Stimulated activated naive CD8-positive, alpha-beta T cell treated with anti-CD3 and anti-CD28 coated beads, Interleukin-15, Interleukin-2, amounts not matched to agents 100 ng/mL and 50 ng/mL, for 24 hours (primary cell): ENCODE measurements around the gene KLC4.
"Not testable (repeated sequence)": the region's sequence is repeated elsewhere in the genome, so short reads cannot be mapped to it uniquely, and the experiment has no call there.

ENCODE experiments used
- H3K27ac Mint-ChIP-seq: one replicate; pipeline ENCODE4 v1.8.0; 2021; ENCODE audit warnings: mild to moderate bottlenecking, mixed read lengths
- H3K27me3 Mint-ChIP-seq: one replicate; pipeline ENCODE4 v1.8.0; 2021; ENCODE audit warnings: mixed read lengths
- H3K36me3 Mint-ChIP-seq: one replicate; pipeline ENCODE4 v1.8.0; 2021; ENCODE audit warnings: low read depth, mixed read lengths
- H3K4me1 Mint-ChIP-seq: one replicate; pipeline ENCODE4 v1.8.0; 2021; ENCODE audit warnings: low read depth, mixed read lengths
- H3K4me3 Mint-ChIP-seq: one replicate; pipeline ENCODE4 v1.8.0; 2021; ENCODE audit warnings: mild to moderate bottlenecking, mixed read lengths
- H3K9me3 Mint-ChIP-seq: one replicate; pipeline ENCODE4 v1.8.0; 2021; ENCODE audit warnings: mixed read lengths

The KLC4 gene

DNA sequence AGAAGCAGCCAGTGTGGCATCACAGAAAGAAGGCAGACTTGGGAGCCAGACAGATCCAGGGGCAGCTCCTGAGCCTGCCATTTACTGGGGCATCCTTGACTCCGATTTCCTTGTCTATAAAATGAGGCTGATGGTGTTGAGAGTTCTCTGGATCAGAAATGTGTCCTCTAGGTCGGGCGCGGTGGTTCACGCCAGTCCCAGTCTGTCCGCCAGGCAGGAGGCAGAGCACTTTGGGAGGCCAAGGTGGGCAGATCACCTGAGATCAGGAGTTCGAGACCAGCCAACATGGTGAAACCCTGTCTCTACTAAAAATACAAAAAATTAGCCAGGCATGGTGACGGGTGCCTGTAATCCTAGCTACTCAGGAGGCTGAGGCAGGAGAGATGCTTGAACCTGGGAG lies 58.0 kb downstream of the KLC4 start:
- H3K27me3 Mint-ChIP-seq, H3K27ac Mint-ChIP-seq, H3K9me3 Mint-ChIP-seq, H3K4me1 Mint-ChIP-seq, H3K4me3 Mint-ChIP-seq, H3K36me3 Mint-ChIP-seq: not testable (repeated sequence)

DNA sequence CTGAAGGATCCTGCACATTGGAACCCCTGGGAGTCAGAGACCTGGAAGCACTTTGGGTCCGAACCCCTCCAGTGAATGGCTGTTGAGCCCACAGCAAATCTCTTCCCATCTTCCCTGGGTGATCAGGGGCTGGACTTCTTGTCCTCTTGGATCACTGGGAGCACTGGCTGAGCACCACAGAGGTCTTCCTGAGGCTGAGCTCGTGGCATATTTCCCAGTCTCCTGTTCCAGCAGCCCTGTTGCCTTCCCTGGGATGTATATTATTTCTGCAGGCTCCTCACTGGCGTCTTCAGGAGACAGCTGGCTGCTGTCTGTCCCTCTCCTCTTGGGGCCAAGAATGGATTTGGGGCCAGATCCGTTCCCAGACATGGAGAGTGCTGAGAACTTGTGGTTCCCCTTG lies 60.1 kb downstream of the KLC4 start:
- Mint-ChIP-seq H3K36me3 (no peaks in the 10 kb centered on the region), H3K27me3 (no peaks in the 10 kb centered on the region), H3K4me1 (no peaks in the 10 kb centered on the region), H3K27ac (no peak overlapping the region), H3K9me3 (no peaks in the 10 kb centered on the region), H3K4me3 (no peak overlapping the region)

DNA sequence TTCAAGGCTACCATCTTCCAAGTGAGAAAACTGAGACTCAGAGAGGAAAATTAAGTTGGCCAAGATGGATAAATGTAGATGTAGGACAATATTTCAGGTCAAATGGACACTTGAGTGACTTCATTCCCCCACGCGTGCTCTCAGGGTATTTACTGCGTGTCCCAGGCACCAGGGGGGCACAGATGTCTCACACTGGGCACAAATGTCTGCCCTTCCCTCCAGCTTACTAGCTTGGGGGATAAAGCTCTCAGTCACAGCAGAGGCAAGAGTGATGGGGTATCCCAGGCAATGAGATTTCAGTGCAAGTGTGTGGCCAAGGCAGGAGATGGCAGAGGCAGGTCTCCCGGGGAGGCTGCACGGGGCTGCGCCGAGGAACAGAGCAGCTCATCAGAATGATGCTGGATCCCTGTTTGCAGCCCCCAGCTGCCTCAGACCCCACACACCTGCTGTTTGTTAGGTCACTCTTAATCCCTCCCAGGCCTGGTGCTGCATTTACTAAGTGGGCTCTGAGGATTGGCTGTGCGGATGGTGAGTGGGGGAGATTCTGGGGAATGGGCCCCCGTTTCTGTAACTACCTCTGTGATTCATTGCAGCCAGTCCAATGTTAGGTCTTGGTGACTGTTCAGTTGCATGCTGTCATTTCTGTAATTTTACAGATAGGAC lies 60.8 kb downstream of the KLC4 start:
- no peak overlapping the region for H3K27ac Mint-ChIP-seq
- no peak overlapping the region for H3K4me3 Mint-ChIP-seq
- no peaks in the 10 kb centered on the region for H3K9me3 Mint-ChIP-seq
- H3K36me3 Mint-ChIP-seq = no peaks in the 10 kb centered on the region
- H3K27me3 Mint-ChIP-seq = no peaks in the 10 kb centered on the region
- no peaks in the 10 kb centered on the region for H3K4me1 Mint-ChIP-seq

DNA sequence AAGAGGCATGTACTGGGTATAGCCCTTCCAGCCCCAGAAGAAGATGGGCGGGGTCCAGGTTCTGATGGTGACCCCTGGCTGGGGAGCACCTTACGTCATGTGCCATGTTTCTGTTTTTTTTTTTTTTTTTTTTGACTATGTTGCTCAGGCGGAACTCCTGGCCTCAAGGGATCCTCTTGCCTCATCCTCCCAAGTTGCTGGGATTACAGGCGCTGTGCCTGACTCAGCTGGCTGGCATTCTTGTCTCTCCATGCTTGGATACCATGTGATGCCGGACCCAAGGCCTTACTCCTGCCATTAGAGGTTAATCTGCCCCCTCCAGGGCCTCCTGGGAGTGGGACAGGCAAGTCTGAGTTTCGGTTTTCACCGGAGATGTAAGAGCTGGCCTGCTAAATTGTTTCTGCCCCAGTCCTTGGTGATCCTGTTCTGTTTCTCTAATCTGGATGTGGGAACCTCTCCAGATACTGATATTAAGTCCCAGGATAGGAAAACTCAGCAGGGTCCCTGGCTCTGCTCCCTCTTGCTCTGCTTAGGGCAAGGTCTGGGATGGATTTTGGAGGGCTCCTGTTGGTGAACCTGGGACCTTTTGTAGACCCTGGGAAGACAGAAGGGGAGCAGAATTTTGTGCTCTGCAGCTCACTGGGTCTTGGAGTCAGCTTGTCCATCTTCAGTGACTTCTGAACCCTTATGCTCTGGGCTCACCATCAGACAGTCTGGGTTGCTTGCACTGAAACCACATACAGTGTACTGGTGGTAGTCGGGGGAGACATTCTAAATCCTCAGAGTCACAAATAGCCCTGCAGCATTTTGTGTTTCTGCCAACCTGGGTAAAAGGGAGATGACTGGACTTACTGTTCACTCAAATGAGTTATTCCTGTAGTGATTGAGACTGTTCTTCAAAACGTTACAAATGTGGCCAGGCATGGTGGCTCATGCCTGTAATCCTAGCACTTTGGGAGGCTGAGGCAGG lies 61.8 kb downstream of the KLC4 start:
- Mint-ChIP-seq H3K27ac (no peak overlapping the region), H3K27me3 (no peaks in the 10 kb centered on the region), H3K36me3 (no peaks in the 10 kb centered on the region), H3K9me3 (no peaks in the 10 kb centered on the region), H3K4me1 (no peaks in the 10 kb centered on the region), H3K4me3 (no peak overlapping the region)

DNA sequence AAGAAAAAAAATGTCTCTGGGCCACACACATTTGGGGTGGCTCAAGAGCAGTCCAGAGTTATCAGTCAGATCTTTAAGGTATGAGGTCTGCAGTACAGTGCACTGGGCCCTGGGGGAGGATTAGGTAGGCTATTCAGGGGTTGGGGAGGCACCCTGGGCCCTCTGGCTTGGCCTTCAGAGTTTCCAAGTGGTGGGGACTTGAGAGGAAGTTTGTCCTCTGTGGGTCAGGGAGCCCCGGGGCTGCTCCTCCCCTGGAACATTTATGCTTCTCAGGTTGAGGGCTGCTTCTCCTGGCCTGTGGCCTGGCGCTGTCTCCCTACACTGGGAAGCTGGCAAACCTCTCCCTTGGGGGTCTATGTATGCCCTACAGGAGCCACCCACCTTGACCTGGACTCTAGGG lies 62.7 kb downstream of the KLC4 start:
- Mint-ChIP-seq H3K27me3 (no peaks in the 10 kb centered on the region), H3K4me1 (no peaks in the 10 kb centered on the region), H3K9me3 (no peaks in the 10 kb centered on the region), H3K36me3 (no peaks in the 10 kb centered on the region), H3K27ac (no peak overlapping the region), H3K4me3 (no peak overlapping the region)

DNA sequence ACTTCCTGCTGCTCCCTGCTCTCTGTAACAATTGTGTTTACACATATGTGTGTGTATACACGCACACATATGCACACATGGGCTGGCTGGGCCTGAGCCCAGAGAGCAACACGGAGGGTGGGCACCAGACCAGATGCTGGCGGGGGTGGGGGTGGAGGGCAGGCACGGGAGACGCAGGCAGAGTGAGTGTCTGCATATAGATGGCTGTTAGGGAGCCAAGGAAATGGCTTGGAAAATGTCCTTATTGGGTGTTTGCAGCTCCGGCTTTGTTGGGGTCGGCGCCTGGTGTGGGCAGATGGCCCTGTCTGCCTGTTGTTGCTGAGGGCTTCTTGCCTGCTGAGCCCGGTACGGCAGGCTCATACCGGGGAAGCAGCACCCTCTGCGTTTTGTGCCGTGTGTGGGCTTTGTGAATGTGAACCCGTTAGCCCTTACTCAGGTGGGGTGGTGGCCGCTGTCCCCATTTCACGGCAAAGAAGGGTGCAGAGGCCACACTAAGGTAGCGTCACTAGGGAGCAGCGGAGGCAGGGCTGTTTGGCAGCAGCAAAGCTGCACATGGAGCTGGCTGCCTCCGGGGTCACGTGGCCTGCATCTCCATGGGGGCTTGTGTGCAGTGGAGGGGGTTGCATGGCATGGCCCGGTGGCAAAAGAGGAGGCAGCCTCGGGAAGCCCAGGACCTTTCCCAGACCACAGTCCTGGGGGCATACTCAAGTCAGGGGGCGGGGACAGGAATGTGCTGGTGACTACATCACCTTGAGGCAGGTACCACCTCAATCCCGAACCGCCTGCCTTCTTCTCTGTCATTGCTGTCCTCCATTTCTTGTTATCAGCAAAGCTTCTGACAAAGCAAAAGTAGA lies 64.3 kb downstream of the KLC4 start:
- H3K4me3 Mint-ChIP-seq = no peak overlapping the region
- H3K4me1 Mint-ChIP-seq = no peaks in the 10 kb centered on the region
- no peaks in the 10 kb centered on the region for H3K27me3 Mint-ChIP-seq
- H3K27ac Mint-ChIP-seq = no peak overlapping the region
- no peaks in the 10 kb centered on the region for H3K9me3 Mint-ChIP-seq
- no peaks in the 10 kb centered on the region for H3K36me3 Mint-ChIP-seq

DNA sequence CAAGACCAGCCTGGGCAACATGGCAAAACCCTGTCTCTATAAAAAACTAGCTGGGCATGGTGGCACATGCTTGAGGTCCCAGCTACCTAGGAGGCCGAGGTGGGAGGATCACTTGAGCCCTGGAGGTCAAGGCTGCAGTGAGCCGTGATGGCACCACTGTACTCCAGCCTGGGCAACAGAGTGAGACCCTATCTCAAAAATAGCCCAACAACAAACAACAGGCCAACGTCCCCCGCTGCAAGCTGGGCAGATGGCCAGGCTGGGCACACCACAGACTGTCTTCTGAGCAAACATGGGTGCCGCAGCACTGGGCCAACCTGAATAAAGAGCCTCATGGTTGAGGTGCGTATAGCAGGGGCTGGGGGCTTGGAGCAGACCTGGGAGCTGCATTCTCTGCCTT lies 65.0 kb downstream of the KLC4 start:
- no peaks in the 10 kb centered on the region for H3K36me3 Mint-ChIP-seq
- no peak overlapping the region for H3K27ac Mint-ChIP-seq
- H3K4me3 Mint-ChIP-seq = no peak overlapping the region
- no peaks in the 10 kb centered on the region for H3K4me1 Mint-ChIP-seq
- H3K27me3 Mint-ChIP-seq = no peaks in the 10 kb centered on the region
- no peaks in the 10 kb centered on the region for H3K9me3 Mint-ChIP-seq
